AG04450 (cell line): Measurements from ENCODE around the gene TMC7. TPM values are rescaled to one million over a fixed set of nuclear protein-coding genes. Genes with fewer than 3 reads are reported as not detected.

Source experiments
- CTCF ChIA-PET: fragments of 300-600, 350-600 bp; formaldehyde crosslinking; extraction: SDS; loops from one replicate; lab custom pipeline; 2022; ENCODE audit warnings: antibody characterized with exemption, inconsistent platforms; lab: Charles Lee
- POLR2A ChIA-PET: fragments of 350-600 bp; formaldehyde crosslinking; extraction: SDS; loops from one replicate; lab custom pipeline; 2021; ENCODE audit warnings: antibody characterized with exemption, inconsistent platforms; lab: Yijun Ruan, JAX
- DNase-seq: peaks from one replicate; pipeline ENCODE4 v3.0.0-alpha.2; 2011; ENCODE audit warnings: low read depth, low spot score
- H3K27ac ChIP-seq: one replicate; pipeline ENCODE4 v1.5.1; 2012; ENCODE audit warnings: low read depth, low read length, control low read depth
- H3K27me3 ChIP-seq: one replicate; pipeline ENCODE4 v1.6.0; 2012; ENCODE audit warnings: low read length; ENCODE audit not compliant: control insufficient read depth, insufficient read depth
- H3K4me3 ChIP-seq: 2 replicates; pipeline ENCODE4 v1.5.1; 2011; ENCODE audit warnings: mild to moderate bottlenecking, low read depth, low read length, control low read depth
- H3K9me3 ChIP-seq: 2 replicates; pipeline ENCODE4 v1.5.1; 2012; ENCODE audit warnings: low read length; ENCODE audit not compliant: control insufficient read depth, insufficient read depth
- polyA plus RNA-seq: library from polyadenylated mRNA; depleted of rRNA; stranded (reverse); fragments of >200 nt; gene quantifications from 2 replicates; pipeline ENCODE4 v1.2.3, GENCODE V29; 2011; rRNA removed
- small RNA-seq: library from RNA; depleted of rRNA; stranded (forward); fragments of <200 nt; gene quantifications from one replicate; pipeline ENCODE3, GENCODE V24; 2012; ENCODE audit warnings: low read depth; ENCODE audit not compliant: insufficient read length
- TF ChIP-seq, protein P1 (sequence below): IDR thresholded peaks from 2 replicates; pipeline ENCODE4 v1.5.1; 2011; ENCODE audit warnings: low read depth, low read length, control low read depth, inconsistent platforms

Gene TMC7
- polyA plus RNA-seq, 1 experiment, result 0.37 TPM

GRCh38 chr16:19110537-19111360 is 127.0 kb downstream of the TMC7 start:
- ChIA-PET POLR2A (no interaction called here), CTCF (interaction anchor here (1.3 kb wide), 1 partner anchor 23 kb away, joined by 4 read pairs; no protein-coding TSS in a partner anchor)

DNA sequence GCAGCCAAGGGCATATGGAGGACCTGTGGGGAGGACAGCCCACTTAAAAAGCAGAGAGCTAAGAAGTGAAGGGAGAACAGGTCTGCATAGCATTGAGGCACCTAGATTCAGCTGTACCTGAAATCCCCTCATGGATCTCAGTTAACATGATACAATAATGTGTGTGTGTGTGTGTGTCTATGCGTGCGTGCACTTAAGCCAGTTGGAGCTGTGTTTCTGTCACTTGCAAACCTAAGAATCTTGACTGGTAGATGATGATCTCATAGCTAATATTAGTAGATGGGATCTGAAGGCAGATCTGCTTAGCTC is 128.3 kb downstream of the TMC7 start:
- H3K27me3 ChIP-seq, result no peaks in the 10 kb centered on the region
- DNase-seq, result no peak
- CTCF ChIA-PET, result interaction anchor here (1.5 to 2.1 kb wide), 2 partner anchors 25 to 26 kb away, joined by 4 to 7 read pairs; no protein-coding TSS in a partner anchor

More at GRCh38 chr16:19110537-19111360, 127.0 kb downstream of the TMC7 start:
- Histone ChIP-seq H3K4me3 (no peak overlapping the region), H3K27me3 (no peaks in the 10 kb centered on the region), H3K9me3 (peaks cover 13% of the 10 kb centered on the region; the same call in 1 of the 2 replicates), H3K27ac (no peak overlapping the region)
- DNase-seq, result no peak
- TF ChIP-seq, protein P1, sequence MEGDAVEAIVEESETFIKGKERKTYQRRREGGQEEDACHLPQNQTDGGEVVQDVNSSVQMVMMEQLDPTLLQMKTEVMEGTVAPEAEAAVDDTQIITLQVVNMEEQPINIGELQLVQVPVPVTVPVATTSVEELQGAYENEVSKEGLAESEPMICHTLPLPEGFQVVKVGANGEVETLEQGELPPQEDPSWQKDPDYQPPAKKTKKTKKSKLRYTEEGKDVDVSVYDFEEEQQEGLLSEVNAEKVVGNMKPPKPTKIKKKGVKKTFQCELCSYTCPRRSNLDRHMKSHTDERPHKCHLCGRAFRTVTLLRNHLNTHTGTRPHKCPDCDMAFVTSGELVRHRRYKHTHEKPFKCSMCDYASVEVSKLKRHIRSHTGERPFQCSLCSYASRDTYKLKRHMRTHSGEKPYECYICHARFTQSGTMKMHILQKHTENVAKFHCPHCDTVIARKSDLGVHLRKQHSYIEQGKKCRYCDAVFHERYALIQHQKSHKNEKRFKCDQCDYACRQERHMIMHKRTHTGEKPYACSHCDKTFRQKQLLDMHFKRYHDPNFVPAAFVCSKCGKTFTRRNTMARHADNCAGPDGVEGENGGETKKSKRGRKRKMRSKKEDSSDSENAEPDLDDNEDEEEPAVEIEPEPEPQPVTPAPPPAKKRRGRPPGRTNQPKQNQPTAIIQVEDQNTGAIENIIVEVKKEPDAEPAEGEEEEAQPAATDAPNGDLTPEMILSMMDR, result no peak

More for the DNA sequence above, 128.3 kb downstream of the TMC7 start:
- H3K27ac ChIP-seq, result no peak overlapping the region
- TF ChIP-seq, protein P1, result no peak
- POLR2A ChIA-PET, result interaction anchor here (0.7 to 0.8 kb wide), 2 partner anchors 24 to 36 kb away, joined by 3 read pairs; no protein-coding TSS in a partner anchor
- H3K9me3 ChIP-seq, result peaks cover 14% of the 10 kb centered on the region; the same call in 1 of the 2 replicates
- H3K4me3 ChIP-seq, result no peak overlapping the region

Small RNA genes within 50 kb of the gene (small RNA-seq; reads per million reads assigned to genes)
- gene RNU6-1340P, result not detected

Other genes starting within 250 kb of the TMC7 start
- gene RPS15A, start 193.6 kb upstream of the TMC7 start, polyA plus RNA-seq, result 3,840 and 3,917 TPM in 2 replicates
- 129 and 155 TPM in 2 replicates for gene ARL6IP1, start 182.4 kb upstream of the TMC7 start, polyA plus RNA-seq
- 30.3 and 38.7 TPM in 2 replicates for gene SMG1, start 57.5 kb upstream of the TMC7 start, polyA plus RNA-seq
- gene COQ7, start 83.7 kb downstream of the TMC7 start, polyA plus RNA-seq, result 14.1 and 14.2 TPM in 2 replicates
- gene ITPRIPL2, start 130.0 kb downstream of the TMC7 start, polyA plus RNA-seq, result 15.8 and 16.3 TPM in 2 replicates
- 0.21 and 0.27 TPM in 2 replicates for gene SYT17, start 184.3 kb downstream of the TMC7 start, polyA plus RNA-seq